GM12801 (cell line): ENCODE measurements around the gene RILPL2.

Experiments used
- CTCF ChIP-seq: IDR thresholded peaks from one replicate; pipeline ENCODE4 v1.5.1; 2011; ENCODE audit warnings: control low read depth; ENCODE audit not compliant: insufficient read length; ENCODE audit errors: extremely low read depth

The RILPL2 gene

DNA sequence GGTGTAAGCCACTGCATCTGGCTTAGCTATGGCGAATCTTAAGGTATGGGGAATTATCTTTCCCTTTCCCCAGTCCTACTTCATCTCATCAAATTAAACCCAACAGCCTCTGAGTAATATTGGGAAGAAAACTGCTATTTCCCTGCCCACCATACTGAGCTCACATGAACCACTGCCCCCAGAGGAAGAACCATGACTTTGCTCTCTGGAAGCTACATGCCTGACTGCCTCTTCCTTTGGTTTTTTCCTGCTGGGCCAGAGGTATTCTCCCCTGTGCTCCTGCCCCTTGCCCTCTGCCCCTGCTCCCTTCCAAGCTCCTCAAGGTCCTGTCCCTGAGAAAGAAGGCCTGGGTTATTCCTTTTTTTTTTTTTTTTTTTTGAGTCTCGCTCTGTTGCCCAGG is 15.2 kb downstream of the RILPL2 start:
- no peak for TF ChIP-seq CTCF

- TF ChIP-seq CTCF: no peak
Observed at GRCh38 chr12:123410041-123410412, 26.5 kb downstream of the RILPL2 start.

DNA sequence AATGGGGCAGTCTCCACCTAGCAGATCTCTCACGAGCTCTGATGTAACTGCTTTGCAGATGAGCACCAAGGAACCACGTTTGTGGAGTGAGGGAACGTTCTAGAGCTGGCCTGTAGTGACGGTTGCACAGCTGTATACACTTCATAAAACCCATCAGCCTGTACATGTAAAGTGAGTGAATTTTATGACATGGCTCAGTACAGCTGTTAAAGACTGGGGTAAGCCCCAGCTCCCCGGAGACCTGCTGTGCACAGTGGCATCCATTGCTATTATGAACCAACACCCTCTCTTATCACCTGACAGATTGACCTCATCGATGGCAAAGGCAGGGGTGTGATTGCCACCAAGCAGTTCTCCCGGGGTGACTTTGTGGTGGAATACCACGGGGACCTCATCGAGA is 31.9 kb downstream of the RILPL2 start:
- no peak for TF ChIP-seq CTCF

DNA sequence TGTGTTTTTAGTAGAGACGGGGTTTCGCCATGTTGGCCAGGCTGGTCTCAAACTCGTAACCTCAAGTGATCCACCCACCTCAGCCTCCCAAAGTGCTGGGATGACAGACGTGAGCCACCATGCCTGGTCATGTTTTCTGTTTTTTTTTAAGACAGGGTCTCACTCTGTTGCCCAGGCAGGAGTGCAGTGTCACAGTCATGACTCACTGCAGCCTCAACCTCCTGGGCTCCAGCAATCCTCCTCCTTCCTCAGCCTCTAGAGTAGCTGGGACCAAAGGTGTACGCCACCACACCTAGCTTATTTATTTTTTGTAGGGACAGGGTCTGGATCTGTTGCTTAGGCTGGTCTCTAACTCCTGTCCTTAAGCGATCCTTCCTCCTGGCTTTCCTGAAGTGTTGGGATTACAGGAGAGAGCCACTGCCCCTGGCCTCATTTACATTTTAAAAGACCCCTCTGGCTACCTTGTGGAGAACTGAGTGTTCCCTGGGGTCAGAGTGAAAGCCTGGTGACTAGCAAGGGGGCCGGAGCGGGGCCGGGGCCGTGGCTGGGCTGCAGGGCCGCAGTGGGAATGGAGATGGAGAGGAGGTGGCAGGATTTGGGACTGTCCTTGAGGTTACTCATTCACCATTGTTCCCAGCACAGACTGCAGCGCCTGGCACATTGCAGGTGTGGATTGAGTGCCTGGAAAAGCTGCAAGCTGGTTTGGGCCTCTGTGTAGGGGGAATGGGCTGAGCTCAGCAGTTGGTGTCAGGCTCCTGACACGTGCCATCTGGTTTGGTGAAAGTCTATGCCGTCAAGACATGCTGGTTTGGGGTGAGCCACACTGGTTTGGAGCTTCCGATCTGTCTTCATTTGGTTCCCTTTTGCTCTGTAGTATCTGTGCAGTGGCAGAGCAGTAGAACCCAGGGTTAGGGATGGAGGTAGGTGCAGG is 34.5 kb downstream of the RILPL2 start:
- TF ChIP-seq CTCF: no peak

DNA sequence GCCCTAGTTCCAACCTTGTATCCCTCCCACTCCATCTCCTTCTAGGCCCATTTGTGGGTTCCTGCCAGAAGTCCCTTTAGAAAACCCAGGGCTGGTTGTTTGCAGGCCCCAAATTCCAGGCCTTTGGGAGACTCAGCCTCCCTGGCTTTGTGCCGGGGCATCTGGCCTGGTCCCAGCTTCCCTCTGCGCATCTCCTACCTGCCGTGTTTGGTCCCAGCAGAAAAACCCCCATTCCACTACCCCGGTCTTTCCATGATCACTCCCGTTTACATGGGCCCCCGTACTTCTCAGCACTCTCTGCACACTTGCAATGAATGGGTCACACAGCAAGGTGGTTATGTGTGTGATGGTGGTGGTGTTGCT is 37.2 kb downstream of the RILPL2 start:
- TF ChIP-seq CTCF: no peak

- TF ChIP-seq CTCF: no peak
Observed at GRCh38 chr12:123398550-123399254, 37.8 kb downstream of the RILPL2 start.

GRCh38 chr12:123398177-123398549 is 38.3 kb downstream of the RILPL2 start:
- TF ChIP-seq CTCF: no peak
